ENCODE measurements around the gene FMO4.

DNA sequence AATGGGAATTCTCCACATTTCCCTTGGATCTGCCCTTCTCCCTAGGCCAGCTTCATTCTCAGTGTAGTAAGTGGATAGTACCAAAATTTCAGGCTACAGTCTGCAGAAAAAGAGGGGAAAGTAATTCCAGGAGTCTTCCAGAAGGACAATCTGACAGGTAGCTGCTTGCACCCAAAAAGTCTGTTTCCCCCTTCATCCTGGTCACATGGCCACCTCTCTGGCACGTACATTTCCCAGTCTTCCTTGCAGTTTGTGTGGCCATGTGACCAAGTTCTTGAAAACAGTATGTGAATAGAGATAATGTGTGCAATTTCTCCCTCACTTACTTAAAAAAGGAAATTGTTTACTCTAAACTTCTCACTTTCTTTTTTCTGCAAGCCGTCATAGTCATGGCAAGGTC is 14.6 kb upstream of the FMO4 start:
- TF ChIP-seq MYC (IDR thresholded peaks at IDR 0.05; ENCODE audit: low read depth, low read length) (no peak), POLR2A (IDR thresholded peaks at IDR 0.05; ENCODE audit: low read depth, low read length) (no peak), POLR2AphosphoS5 (IDR thresholded peaks at IDR 0.05; ENCODE audit: insufficient read depth, low read depth, low read length) (no peak), JUN (IDR thresholded peaks at IDR 0.05; ENCODE audit: borderline replicate concordance, insufficient read depth, insufficient read length, low read depth) (no peak), EZH2 (IDR thresholded peaks at IDR 0.05; ENCODE audit: borderline replicate concordance, low read depth, low read length, severe bottlenecking) (no peak)
- TF ChIP-seq, protein P1, sequence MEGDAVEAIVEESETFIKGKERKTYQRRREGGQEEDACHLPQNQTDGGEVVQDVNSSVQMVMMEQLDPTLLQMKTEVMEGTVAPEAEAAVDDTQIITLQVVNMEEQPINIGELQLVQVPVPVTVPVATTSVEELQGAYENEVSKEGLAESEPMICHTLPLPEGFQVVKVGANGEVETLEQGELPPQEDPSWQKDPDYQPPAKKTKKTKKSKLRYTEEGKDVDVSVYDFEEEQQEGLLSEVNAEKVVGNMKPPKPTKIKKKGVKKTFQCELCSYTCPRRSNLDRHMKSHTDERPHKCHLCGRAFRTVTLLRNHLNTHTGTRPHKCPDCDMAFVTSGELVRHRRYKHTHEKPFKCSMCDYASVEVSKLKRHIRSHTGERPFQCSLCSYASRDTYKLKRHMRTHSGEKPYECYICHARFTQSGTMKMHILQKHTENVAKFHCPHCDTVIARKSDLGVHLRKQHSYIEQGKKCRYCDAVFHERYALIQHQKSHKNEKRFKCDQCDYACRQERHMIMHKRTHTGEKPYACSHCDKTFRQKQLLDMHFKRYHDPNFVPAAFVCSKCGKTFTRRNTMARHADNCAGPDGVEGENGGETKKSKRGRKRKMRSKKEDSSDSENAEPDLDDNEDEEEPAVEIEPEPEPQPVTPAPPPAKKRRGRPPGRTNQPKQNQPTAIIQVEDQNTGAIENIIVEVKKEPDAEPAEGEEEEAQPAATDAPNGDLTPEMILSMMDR (IDR thresholded peaks at IDR 0.05; ENCODE audit: extremely low read depth in 1 of 2, insufficient read depth in 1 of 2, low read depth in 1 of 2, low read length in 2 of 2): no peak
- TF ChIP-seq, protein P2, sequence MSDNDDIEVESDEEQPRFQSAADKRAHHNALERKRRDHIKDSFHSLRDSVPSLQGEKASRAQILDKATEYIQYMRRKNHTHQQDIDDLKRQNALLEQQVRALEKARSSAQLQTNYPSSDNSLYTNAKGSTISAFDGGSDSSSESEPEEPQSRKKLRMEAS (IDR thresholded peaks at IDR 0.05; ENCODE audit: insufficient read depth, insufficient read length): no peak
